Transverse colon (tissue), 3 donors: ENCODE measurements around the gene DNAH1.

ENCODE experiments used
- CTCF ChIP-seq, 5 experiments: fragments of 200-600 bp in 3 of 5; fragments of 450-650 bp in 2 of 5; sonication (generic) in 3 of 5; IDR thresholded peaks; 1 replicate in 2 of 5; 2 replicates in 3 of 5; pipeline ENCODE4 v1.5.1; 2016 to 2017; ENCODE audit warnings: antibody characterized with exemption in 5 of 5, inconsistent platforms in 3 of 5, mild to moderate bottlenecking in 2 of 5, moderate library complexity in 1 of 5
- POLR2A ChIP-seq: fragments of 450-650 bp; IDR thresholded peaks from one replicate; pipeline ENCODE4 v1.6.1; 2016; ENCODE audit warnings: antibody characterized with exemption, mild to moderate bottlenecking, moderate library complexity

- TF ChIP-seq CTCF (IDR thresholded peaks at IDR 0.05) = no peak
- no peak for TF ChIP-seq POLR2A
These were observed 38.6 kb downstream of the DNAH1 start for GRCh38 chr3:52354676-52355075.
